RWPE2 (cell line): ENCODE measurements around the gene UQCR10.
A peak's percentile ranks its signal among the peaks of the same experiment; 100 is the strongest.

ENCODE experiments used
- ATAC-seq: fragments of 200-7000 bp; cut with Tn5 transposase; 3 replicates; pipeline ENCODE4 v1.9.1; 2021; ENCODE audit warnings: low read depth
- DNase-seq: peaks from one replicate; pipeline ENCODE4 v3.0.0-alpha.2; 2020; ENCODE audit warnings: low spot score
- H3K27ac ChIP-seq: fragments of 450-650 bp; 2 replicates; pipeline ENCODE4 v1.5.1; 2017; ENCODE audit warnings: mild to moderate bottlenecking; ENCODE audit not compliant: poor library complexity, severe bottlenecking
- H3K27me3 ChIP-seq: fragments of 250-450 bp; sonication (Bioruptor Pico); 2 replicates; pipeline ENCODE4 v1.5.1; 2021; ENCODE audit warnings: mild to moderate bottlenecking, moderate library complexity; ENCODE audit not compliant: insufficient read depth, poor library complexity, severe bottlenecking
- H3K36me3 ChIP-seq: fragments of 250-450 bp; sonication (Bioruptor Pico); 2 replicates; pipeline ENCODE4 v1.5.1; 2020; ENCODE audit warnings: low read depth, mild to moderate bottlenecking, moderate library complexity
- H3K4me1 ChIP-seq: fragments of 250-450 bp; sonication (Bioruptor Pico); 2 replicates; pipeline ENCODE4 v1.5.1; 2021; ENCODE audit warnings: mild to moderate bottlenecking, moderate library complexity; ENCODE audit not compliant: insufficient read depth, poor library complexity, severe bottlenecking
- H3K4me3 ChIP-seq: fragments of 250-450 bp; sonication (Bioruptor Pico); 2 replicates; pipeline ENCODE4 v1.5.1; 2021; ENCODE audit warnings: mild to moderate bottlenecking, moderate library complexity; ENCODE audit not compliant: severe bottlenecking
- H3K9me3 ChIP-seq: fragments of 250-450 bp; sonication (Bioruptor Pico); 2 replicates; pipeline ENCODE4 v1.5.1; 2021; ENCODE audit warnings: mild to moderate bottlenecking, moderate library complexity; ENCODE audit not compliant: severe bottlenecking
- TF ChIP-seq, protein P1 (sequence below): fragments of 450-650 bp; IDR thresholded peaks from one replicate; pipeline ENCODE4 v1.5.1; 2017; ENCODE audit warnings: mild to moderate bottlenecking, moderate library complexity; ENCODE audit not compliant: poor library complexity, severe bottlenecking

UQCR10 gene

GRCh38 chr22:29755889-29756288, 11.3 kb upstream of the UQCR10 start:
- DNase-seq (no peak), ATAC-seq (no peak)
- H3K4me3 ChIP-seq = no peak overlapping the region
- H3K36me3 ChIP-seq = no peaks in the 10 kb centered on the region
- H3K9me3 ChIP-seq = no peaks in the 10 kb centered on the region
- no peaks in the 10 kb centered on the region for H3K4me1 ChIP-seq
- TF ChIP-seq, protein P1, sequence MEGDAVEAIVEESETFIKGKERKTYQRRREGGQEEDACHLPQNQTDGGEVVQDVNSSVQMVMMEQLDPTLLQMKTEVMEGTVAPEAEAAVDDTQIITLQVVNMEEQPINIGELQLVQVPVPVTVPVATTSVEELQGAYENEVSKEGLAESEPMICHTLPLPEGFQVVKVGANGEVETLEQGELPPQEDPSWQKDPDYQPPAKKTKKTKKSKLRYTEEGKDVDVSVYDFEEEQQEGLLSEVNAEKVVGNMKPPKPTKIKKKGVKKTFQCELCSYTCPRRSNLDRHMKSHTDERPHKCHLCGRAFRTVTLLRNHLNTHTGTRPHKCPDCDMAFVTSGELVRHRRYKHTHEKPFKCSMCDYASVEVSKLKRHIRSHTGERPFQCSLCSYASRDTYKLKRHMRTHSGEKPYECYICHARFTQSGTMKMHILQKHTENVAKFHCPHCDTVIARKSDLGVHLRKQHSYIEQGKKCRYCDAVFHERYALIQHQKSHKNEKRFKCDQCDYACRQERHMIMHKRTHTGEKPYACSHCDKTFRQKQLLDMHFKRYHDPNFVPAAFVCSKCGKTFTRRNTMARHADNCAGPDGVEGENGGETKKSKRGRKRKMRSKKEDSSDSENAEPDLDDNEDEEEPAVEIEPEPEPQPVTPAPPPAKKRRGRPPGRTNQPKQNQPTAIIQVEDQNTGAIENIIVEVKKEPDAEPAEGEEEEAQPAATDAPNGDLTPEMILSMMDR = no peak
- no peaks in the 10 kb centered on the region for H3K27me3 ChIP-seq
- H3K27ac ChIP-seq = no peak overlapping the region

DNA sequence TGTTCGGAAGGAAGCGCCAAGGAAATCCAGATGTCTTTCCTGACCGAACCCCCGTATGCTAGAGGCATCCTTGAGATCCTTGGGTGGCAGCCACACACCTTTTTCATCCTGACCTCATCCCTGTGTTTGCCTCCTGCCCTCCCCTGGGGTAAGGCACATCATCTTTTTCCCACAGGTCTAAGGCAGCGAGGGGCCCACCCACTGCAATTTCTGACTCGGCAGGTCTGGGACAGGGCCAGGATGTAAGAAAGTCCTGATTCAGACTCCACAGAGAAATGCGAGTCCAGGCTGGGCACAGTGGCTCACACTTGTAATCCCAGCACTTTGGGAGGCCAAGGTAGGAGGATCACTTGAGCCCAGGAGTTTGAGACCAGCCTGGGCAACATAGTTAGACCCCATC, 10.8 kb upstream of the UQCR10 start:
- Histone ChIP-seq H3K4me3 (no peak overlapping the region), H3K9me3 (no peaks in the 10 kb centered on the region), H3K36me3 (no peaks in the 10 kb centered on the region), H3K27ac (no peak overlapping the region), H3K4me1 (no peaks in the 10 kb centered on the region), H3K27me3 (no peaks in the 10 kb centered on the region)
- TF ChIP-seq, protein P1 = no peak
- ATAC-seq = 0 out of 3 replicates have a peak, but pooled peaks have one; percentile 14
- no peak for DNase-seq

DNA sequence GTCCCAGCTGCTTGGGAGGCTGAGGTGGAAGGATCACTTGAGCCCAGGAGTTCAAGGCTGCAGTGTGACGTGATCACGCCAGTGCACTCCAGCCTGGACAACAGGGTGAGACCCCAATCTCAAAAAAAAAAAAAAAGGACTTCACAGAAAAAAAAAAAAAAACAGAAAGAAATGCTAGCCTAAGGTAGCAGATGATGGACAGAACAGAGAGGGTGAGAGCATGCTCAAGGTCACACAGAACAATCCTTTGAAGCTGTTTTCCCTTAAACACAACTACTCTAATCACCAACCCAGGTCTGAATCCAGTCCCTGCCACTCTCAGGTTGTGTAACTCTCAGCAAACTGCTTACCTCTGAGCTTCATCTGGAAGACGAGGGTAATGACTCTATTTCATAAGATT, 10.1 kb upstream of the UQCR10 start:
- H3K27ac ChIP-seq = no peak overlapping the region
- no peaks in the 10 kb centered on the region for H3K36me3 ChIP-seq
- no peaks in the 10 kb centered on the region for H3K9me3 ChIP-seq
- DNase-seq (no peak), ATAC-seq (no peak)
- H3K4me3 ChIP-seq = no peak overlapping the region
- no peaks in the 10 kb centered on the region for H3K4me1 ChIP-seq
- TF ChIP-seq, protein P1 = no peak
- H3K27me3 ChIP-seq = no peaks in the 10 kb centered on the region

DNA sequence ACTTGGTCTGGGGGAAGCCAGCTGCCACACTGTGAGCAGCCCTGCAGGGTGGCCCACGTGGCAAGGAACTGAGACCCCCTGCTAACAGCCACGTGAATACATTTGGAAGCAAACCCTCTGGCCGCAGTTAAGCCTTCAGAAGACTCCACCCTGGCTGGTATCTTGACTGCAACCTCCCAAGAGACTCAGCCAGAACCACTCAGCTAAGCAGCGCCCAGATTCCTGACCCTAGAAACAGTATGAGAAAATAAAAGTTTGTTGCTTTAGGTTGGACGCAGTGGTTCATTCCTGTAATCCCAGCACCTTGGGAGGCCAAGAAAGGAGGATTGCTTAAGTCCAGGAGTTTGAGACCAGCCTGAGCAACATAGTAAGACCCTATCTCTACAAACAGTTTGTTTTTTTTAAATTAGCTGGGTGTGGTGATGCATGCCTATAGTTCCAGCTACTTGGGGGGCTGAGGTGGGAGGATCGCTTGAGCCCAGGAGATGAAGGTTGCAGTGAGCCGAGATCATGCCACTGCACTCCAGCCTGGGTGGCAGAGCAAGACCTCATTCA, 9.0 kb upstream of the UQCR10 start:
- no peak for DNase-seq
- Histone ChIP-seq H3K27ac (no peak overlapping the region), H3K4me3 (no peak overlapping the region), H3K9me3 (no peaks in the 10 kb centered on the region), H3K27me3 (no peaks in the 10 kb centered on the region), H3K36me3 (no peaks in the 10 kb centered on the region), H3K4me1 (no peaks in the 10 kb centered on the region)
- TF ChIP-seq, protein P1 = no peak
- ATAC-seq = no peak

DNA sequence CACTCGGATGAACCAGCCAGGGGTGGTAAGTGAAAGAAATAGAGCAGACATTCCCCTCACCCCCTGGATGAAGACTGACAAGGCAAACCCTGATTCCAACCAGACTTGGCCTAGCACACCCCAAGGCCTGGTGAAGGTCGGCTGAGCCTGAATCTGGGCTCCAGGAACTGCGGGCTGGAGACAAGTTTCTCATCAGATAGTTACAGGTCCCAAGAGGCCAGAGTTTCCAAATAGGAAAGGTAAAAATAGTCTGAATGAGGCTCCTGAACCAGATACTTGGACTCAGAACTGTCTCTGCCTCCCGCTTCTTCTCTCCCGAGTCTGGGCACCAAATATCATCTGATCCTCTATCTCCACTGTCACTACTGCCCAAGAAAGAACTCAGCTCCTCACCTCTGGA, 8.2 kb upstream of the UQCR10 start:
- DNase-seq (no peak), ATAC-seq (no peak)
- no peaks in the 10 kb centered on the region for H3K36me3 ChIP-seq
- no peak overlapping the region for H3K4me3 ChIP-seq
- no peaks in the 10 kb centered on the region for H3K9me3 ChIP-seq
- no peak overlapping the region for H3K27ac ChIP-seq
- TF ChIP-seq, protein P1 = no peak
- no peaks in the 10 kb centered on the region for H3K27me3 ChIP-seq
- H3K4me1 ChIP-seq = no peaks in the 10 kb centered on the region
